Glomerular endothelial cell (primary cell): Measurements from ENCODE around the gene GLYATL3. TPM values are rescaled to one million over a fixed set of nuclear protein-coding genes. Genes with fewer than 3 reads are reported as not detected.
"Not testable (repeated sequence)": the region's sequence is repeated elsewhere in the genome, so short reads cannot be mapped to it uniquely, and the experiment has no call there.

Experiments used
- DNase-seq: peaks from one replicate; pipeline ENCODE4 v3.0.0-alpha.2; 2011; ENCODE audit warnings: low read depth, low spot score; ENCODE audit errors: extremely low read depth
- total RNA-seq: library from RNA; depleted of rRNA; stranded (reverse); fragments of >200 nt; gene quantifications from 2 replicates; pipeline ENCODE4 v1.2.3, GENCODE V29; 2015

GLYATL3 gene
- not detected in 2 replicates for total RNA-seq

GRCh38 chr6:49499623-49500022 lies at the start of gene GLYATL3:
TSS of gene GLYATL3 (plus strand) at chr6:49499923. CDS start at chr6:49511991, 12,068 bp downstream.
- no peak for DNase-seq

- DNase-seq: no peak
These were observed 46.5 kb upstream of the GLYATL3 start for GRCh38 chr6:49453221-49453620.

- DNase-seq: no peak
These were observed 44.7 kb upstream of the GLYATL3 start for GRCh38 chr6:49454787-49455709.

GRCh38 chr6:49457771-49458170 lies 42.0 kb upstream of the GLYATL3 start:
- DNase-seq: no peak

- DNase-seq: no peak
These were observed 37.7 kb upstream of the GLYATL3 start for GRCh38 chr6:49462071-49462470.

GRCh38 chr6:49462599-49462926 lies 37.2 kb upstream of the GLYATL3 start:
- DNase-seq: no peak

- DNase-seq: peak; percentile 78
These were observed 36.7 kb upstream of the GLYATL3 start, which contains the start of the genes CENPQ and MMUT for GRCh38 chr6:49462927-49463611. TSS of gene CENPQ (plus strand) at chr6:49463370. CDS start at chr6:49470177, 6,807 bp downstream. TSS of gene MMUT (minus strand) at chr6:49463253. CDS start at chr6:49459466, 3,787 bp downstream.

GRCh38 chr6:49463612-49463967 lies 36.1 kb upstream of the GLYATL3 start:
- no peak for DNase-seq

GRCh38 chr6:49464691-49465090 lies 35.0 kb upstream of the GLYATL3 start:
- no peak for DNase-seq

- DNase-seq: no peak
These were observed 31.7 kb upstream of the GLYATL3 start for GRCh38 chr6:49468042-49468441.

GRCh38 chr6:49476564-49476963 lies 23.2 kb upstream of the GLYATL3 start:
- not testable (repeated sequence) for DNase-seq

- no peak for DNase-seq
These were observed 20.3 kb upstream of the GLYATL3 start for GRCh38 chr6:49479308-49479970.

- not testable (repeated sequence) for DNase-seq
These were observed 17.9 kb upstream of the GLYATL3 start for GRCh38 chr6:49481846-49482245.

GRCh38 chr6:49483380-49483779 lies 16.3 kb upstream of the GLYATL3 start:
- DNase-seq: not testable (repeated sequence)

GRCh38 chr6:49490633-49491032 lies 9.1 kb upstream of the GLYATL3 start:
- no peak for DNase-seq

GRCh38 chr6:49497304-49497703 lies 2.4 kb upstream of the GLYATL3 start:
- no peak for DNase-seq

- no peak for DNase-seq
These were observed 597 bp upstream of the GLYATL3 start for GRCh38 chr6:49499126-49499525.

- no peak for DNase-seq
These were observed 4.9 kb downstream of the GLYATL3 start for GRCh38 chr6:49504666-49505065.

GRCh38 chr6:49506569-49507111 lies 6.9 kb downstream of the GLYATL3 start:
- no peak for DNase-seq

GRCh38 chr6:49509342-49509741 lies 9.6 kb downstream of the GLYATL3 start:
- DNase-seq: no peak
